ENCODE data around the gene TNS3.
"Not testable (repeated sequence)": the region's sequence is repeated elsewhere in the genome, so short reads cannot be mapped to it uniquely, and the experiment has no call there.

The TNS3 gene

GRCh38 chr7:47591655-47592572 is 10.0 kb upstream of the TNS3 start:
- no peak overlapping the region for H3K4me3 ChIP-seq (ENCODE audit: low read depth, low read length)
- TF ChIP-seq CTCF (IDR thresholded peaks at IDR 0.05; ENCODE audit: low read depth, low read length, missing control alignments) = no peak
- no peak for DNase-seq (ENCODE audit: low read depth)

- no peak for TF ChIP-seq CTCF (IDR thresholded peaks at IDR 0.05; ENCODE audit: low read depth, low read length, missing control alignments)
- no peak for DNase-seq (ENCODE audit: low read depth)
- H3K4me3 ChIP-seq (ENCODE audit: low read depth, low read length) = no peak overlapping the region
Measured at GRCh38 chr7:47591089-47591654, 9.3 kb upstream of the TNS3 start.

GRCh38 chr7:47590215-47590614 is 8.3 kb upstream of the TNS3 start:
- not testable (repeated sequence) for DNase-seq (ENCODE audit: low read depth); H3K4me3 ChIP-seq (ENCODE audit: low read depth, low read length)

- H3K4me3 ChIP-seq (ENCODE audit: low read depth, low read length) = no peak overlapping the region
- DNase-seq (ENCODE audit: low read depth) = no peak
- no peak for TF ChIP-seq CTCF (IDR thresholded peaks at IDR 0.05; ENCODE audit: low read depth, low read length, missing control alignments)
Measured at GRCh38 chr7:47588704-47589225, 6.9 kb upstream of the TNS3 start.

GRCh38 chr7:47587976-47588375 is 6.1 kb upstream of the TNS3 start:
- TF ChIP-seq CTCF (IDR thresholded peaks at IDR 0.05; ENCODE audit: low read depth, low read length, missing control alignments) = no peak
- H3K4me3 ChIP-seq (ENCODE audit: low read depth, low read length) = no peak overlapping the region
- DNase-seq (ENCODE audit: low read depth) = no peak

- no peak for TF ChIP-seq CTCF (IDR thresholded peaks at IDR 0.05; ENCODE audit: low read depth, low read length, missing control alignments)
- no peak for DNase-seq (ENCODE audit: low read depth)
- H3K4me3 ChIP-seq (ENCODE audit: low read depth, low read length) = no peak overlapping the region
Measured at GRCh38 chr7:47587351-47587750, 5.4 kb upstream of the TNS3 start.

GRCh38 chr7:47586925-47587324 is 5.0 kb upstream of the TNS3 start:
- TF ChIP-seq CTCF (IDR thresholded peaks at IDR 0.05; ENCODE audit: low read depth, low read length, missing control alignments) = no peak
- no peak for DNase-seq (ENCODE audit: low read depth)
- H3K4me3 ChIP-seq (ENCODE audit: low read depth, low read length) = no peak overlapping the region

- H3K4me3 ChIP-seq (ENCODE audit: low read depth, low read length); DNase-seq (ENCODE audit: low read depth): not testable (repeated sequence)
Measured at GRCh38 chr7:47586161-47586670, 4.3 kb upstream of the TNS3 start.
